GM19238 (cell line): ENCODE data around the gene COIL.

Experiments used
- DNase-seq: peaks from one replicate; pipeline ENCODE4 v3.0.0; 2011; ENCODE audit warnings: low spot score; ENCODE audit not compliant: insufficient read length

The COIL gene

GRCh38 chr17:56936697-56937322 lies 24.0 kb downstream of the COIL start:
- no peak for DNase-seq

GRCh38 chr17:56935461-56935860 lies 25.4 kb downstream of the COIL start:
- no peak for DNase-seq

- DNase-seq = no peak
Measured at GRCh38 chr17:56934280-56934679, 26.6 kb downstream of the COIL start.

GRCh38 chr17:56933868-56934267 lies 27.0 kb downstream of the COIL start:
- no peak for DNase-seq

GRCh38 chr17:56933151-56933745 lies 27.6 kb downstream of the COIL start:
- DNase-seq = no peak

- no peak for DNase-seq
Measured at GRCh38 chr17:56930739-56931337, 30.0 kb downstream of the COIL start.

GRCh38 chr17:56929362-56929969 lies 31.4 kb downstream of the COIL start:
- no peak for DNase-seq

GRCh38 chr17:56928586-56928985 lies 32.3 kb downstream of the COIL start:
- DNase-seq = no peak

- DNase-seq = no peak
Measured at GRCh38 chr17:56926704-56927103, 34.1 kb downstream of the COIL start.

GRCh38 chr17:56926270-56926669 lies 34.6 kb downstream of the COIL start:
- DNase-seq = no peak

- no peak for DNase-seq
Measured at GRCh38 chr17:56925088-56925487, 35.8 kb downstream of the COIL start.

GRCh38 chr17:56919717-56920116 lies 41.1 kb downstream of the COIL start:
- DNase-seq = no peak

- no peak for DNase-seq
Measured at GRCh38 chr17:56918916-56919315, 41.9 kb downstream of the COIL start.

GRCh38 chr17:56917559-56918296 lies 43.1 kb downstream of the COIL start:
- DNase-seq = no peak

GRCh38 chr17:56914581-56915273 lies 46.1 kb downstream of the COIL start:
- no peak for DNase-seq

GRCh38 chr17:56913867-56914580 lies 46.8 kb downstream of the COIL start, which contains the start of gene TRIM25:
Gene TRIM25 (minus strand): TSS chr17:56914049. CDS start chr17:56913988, 61 bp downstream.
- DNase-seq = peak; percentile 90

GRCh38 chr17:56913353-56913866 lies 47.4 kb downstream of the COIL start:
- DNase-seq = no peak

GRCh38 chr17:56913000-56913311 lies 47.9 kb downstream of the COIL start:
- no peak for DNase-seq

- DNase-seq = no peak
Measured at GRCh38 chr17:56912105-56912999, 48.5 kb downstream of the COIL start.
